NB4 (cell line): ENCODE results near the gene MROH7.

Experiments
- DNase-seq: peaks from one replicate; pipeline ENCODE4 v3.0.0; 2010; ENCODE audit warnings: low read depth
- H3K4me3 ChIP-seq: one replicate; pipeline ENCODE4 v1.5.1; 2011; ENCODE audit warnings: mild to moderate bottlenecking, low read depth, low read length, moderate library complexity
- CTCF ChIP-seq: IDR thresholded peaks from one replicate; pipeline ENCODE4 v1.5.1; 2012; ENCODE audit warnings: low read depth, low read length
- MAX ChIP-seq: IDR thresholded peaks from 2 replicates; pipeline ENCODE4 v1.6.1; 2011; ENCODE audit warnings: low read depth, low read length
- MYC ChIP-seq: IDR thresholded peaks from 2 replicates; pipeline ENCODE4 v1.6.1; 2011; ENCODE audit warnings: low read depth, low read length
- POLR2A ChIP-seq: IDR thresholded peaks from 2 replicates; pipeline ENCODE4 v1.6.1; 2011; ENCODE audit warnings: mild to moderate bottlenecking; ENCODE audit not compliant: insufficient read length; ENCODE audit errors: extremely low read depth

MROH7 gene

DNA sequence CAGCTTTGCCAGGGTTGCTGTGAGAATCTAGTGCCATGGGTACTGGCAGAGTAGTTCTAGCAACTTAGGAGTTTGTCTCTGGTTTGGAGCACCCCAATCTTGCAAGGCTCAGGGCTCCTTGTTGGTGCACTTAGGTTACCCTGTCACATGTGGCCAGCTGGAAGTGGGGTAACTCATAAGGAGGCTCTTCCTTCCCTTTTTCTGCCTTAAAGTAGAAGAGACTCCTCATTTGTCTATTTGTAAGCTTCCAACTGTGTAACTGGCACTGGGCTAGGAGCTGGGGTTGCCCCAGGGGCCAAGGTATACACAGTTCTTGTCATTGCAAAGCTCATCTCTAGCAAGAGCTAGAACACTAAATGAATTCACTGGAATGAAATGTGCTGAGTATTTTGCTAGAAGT lies 10.6 kb downstream of the MROH7 start:
- DNase-seq, result peak; percentile 74
- no peak overlapping the region for H3K4me3 ChIP-seq
- TF ChIP-seq MYC (peak; percentile 74), MAX (peak; percentile 32; the same call in 1 of the 2 replicates), CTCF (no peak), POLR2A (no peak)

DNA sequence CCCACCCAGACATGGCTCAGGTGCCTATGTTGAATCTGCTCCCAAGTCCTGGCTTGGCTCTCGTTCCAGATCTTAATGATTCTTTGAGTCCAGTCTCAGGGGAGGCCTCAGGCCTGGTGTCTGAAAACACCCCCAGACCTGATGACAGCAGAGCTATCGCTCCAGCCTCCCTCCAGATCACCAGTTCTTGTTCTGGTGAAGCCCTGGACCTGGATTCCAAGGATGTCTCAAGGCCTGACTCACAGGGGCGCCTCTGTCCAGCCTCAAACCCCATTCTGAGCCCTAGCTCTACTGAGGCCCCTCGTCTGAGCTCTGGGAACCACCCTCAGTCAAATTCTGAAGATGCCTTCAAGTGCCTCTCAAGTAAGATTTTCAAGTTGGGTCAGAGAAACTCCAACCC lies 11.4 kb downstream of the MROH7 start:
- DNase-seq, result no peak
- TF ChIP-seq MAX (no peak), MYC (no peak)
- no peak overlapping the region for H3K4me3 ChIP-seq

GRCh38 chr1:54658164-54658913 lies 16.8 kb downstream of the MROH7 start:
- DNase-seq, result no peak
- no peak overlapping the region for H3K4me3 ChIP-seq
- TF ChIP-seq CTCF (no peak), MAX (no peak), MYC (no peak), POLR2A (no peak)

- no peak overlapping the region for H3K4me3 ChIP-seq
- no peak for DNase-seq
- TF ChIP-seq MYC, result no peak
- no peak for TF ChIP-seq MAX
- TF ChIP-seq POLR2A, result no peak
- TF ChIP-seq CTCF, result no peak
Measured at GRCh38 chr1:54663725-54664124, 22.1 kb downstream of the MROH7 start.

- TF ChIP-seq POLR2A (no peak), MAX (no peak), CTCF (no peak), MYC (no peak)
- DNase-seq, result no peak
- H3K4me3 ChIP-seq, result no peak overlapping the region
Measured at GRCh38 chr1:54664364-54664763, 22.8 kb downstream of the MROH7 start.

GRCh38 chr1:54665852-54666251 lies 24.3 kb downstream of the MROH7 start:
- DNase-seq, result no peak
- no peak for TF ChIP-seq MAX
- TF ChIP-seq CTCF, result no peak
- no peak for TF ChIP-seq POLR2A
- no peak for TF ChIP-seq MYC

More at GRCh38 chr1:54665852-54666251, 24.3 kb downstream of the MROH7 start:
- no peak overlapping the region for H3K4me3 ChIP-seq
